Transverse colon (tissue), 4 donors: Measurements from ENCODE around the gene SLC39A9.

ENCODE experiments used
- EP300 ChIP-seq: sonication (generic); formaldehyde crosslinking; IDR thresholded peaks from one replicate; pipeline ENCODE4 v1.6.1; 2017; ENCODE audit warnings: antibody characterized with exemption, low read depth
- POLR2A ChIP-seq: fragments of 450-650 bp; IDR thresholded peaks from one replicate; pipeline ENCODE4 v1.6.1; 2016; ENCODE audit warnings: antibody characterized with exemption, mild to moderate bottlenecking, moderate library complexity
- POLR2AphosphoS5 ChIP-seq, 3 donors: sonication (generic); formaldehyde crosslinking; IDR thresholded peaks; one replicate each; pipeline ENCODE4 v1.6.1; 2016; ENCODE audit warnings: antibody characterized with exemption in 3 of 3
- TF ChIP-seq, protein P1 (sequence below), 5 experiments: fragments of 200-600 bp in 3 of 5; fragments of 450-650 bp in 2 of 5; sonication (generic) in 3 of 5; IDR thresholded peaks; 1 replicate in 2 of 5; 2 replicates in 3 of 5; pipeline ENCODE4 v1.5.1; 2016 to 2017; ENCODE audit warnings: antibody characterized with exemption in 5 of 5, inconsistent platforms in 3 of 5, mild to moderate bottlenecking in 2 of 5, moderate library complexity in 1 of 5

DNA sequence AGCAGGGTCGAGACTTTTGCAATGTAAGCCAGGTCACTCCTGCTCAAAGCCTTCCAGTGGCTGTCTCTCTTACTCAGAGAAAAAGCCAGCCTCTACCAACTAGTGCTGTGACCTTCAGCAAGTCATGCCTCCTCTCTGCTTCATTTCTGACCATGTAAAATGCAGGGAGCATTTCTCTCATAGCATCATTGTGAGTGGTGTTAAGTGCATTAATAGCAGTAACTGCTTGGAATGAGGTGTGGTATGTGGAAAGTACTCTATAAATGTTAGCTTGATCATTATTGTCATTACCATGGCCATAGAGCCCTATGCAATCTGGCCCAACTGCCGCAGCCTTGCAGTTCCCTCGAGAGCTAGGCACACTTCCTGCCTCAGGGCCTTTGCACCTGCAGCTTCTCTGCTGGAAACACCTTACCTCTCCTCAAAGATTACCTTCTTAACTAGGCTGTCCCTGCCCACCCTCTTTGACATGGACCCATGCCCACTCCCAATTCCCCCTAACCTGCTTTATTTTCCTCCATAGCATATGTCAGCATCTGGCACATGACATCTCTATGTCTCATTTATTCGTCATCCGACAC, 96.9 kb downstream of the SLC39A9 start:
- TF ChIP-seq POLR2A (no peak), POLR2AphosphoS5 (IDR thresholded peaks at IDR 0.05) (no peak), EP300 (no peak)
- TF ChIP-seq, protein P1, sequence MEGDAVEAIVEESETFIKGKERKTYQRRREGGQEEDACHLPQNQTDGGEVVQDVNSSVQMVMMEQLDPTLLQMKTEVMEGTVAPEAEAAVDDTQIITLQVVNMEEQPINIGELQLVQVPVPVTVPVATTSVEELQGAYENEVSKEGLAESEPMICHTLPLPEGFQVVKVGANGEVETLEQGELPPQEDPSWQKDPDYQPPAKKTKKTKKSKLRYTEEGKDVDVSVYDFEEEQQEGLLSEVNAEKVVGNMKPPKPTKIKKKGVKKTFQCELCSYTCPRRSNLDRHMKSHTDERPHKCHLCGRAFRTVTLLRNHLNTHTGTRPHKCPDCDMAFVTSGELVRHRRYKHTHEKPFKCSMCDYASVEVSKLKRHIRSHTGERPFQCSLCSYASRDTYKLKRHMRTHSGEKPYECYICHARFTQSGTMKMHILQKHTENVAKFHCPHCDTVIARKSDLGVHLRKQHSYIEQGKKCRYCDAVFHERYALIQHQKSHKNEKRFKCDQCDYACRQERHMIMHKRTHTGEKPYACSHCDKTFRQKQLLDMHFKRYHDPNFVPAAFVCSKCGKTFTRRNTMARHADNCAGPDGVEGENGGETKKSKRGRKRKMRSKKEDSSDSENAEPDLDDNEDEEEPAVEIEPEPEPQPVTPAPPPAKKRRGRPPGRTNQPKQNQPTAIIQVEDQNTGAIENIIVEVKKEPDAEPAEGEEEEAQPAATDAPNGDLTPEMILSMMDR (IDR thresholded peaks at IDR 0.05) = no peak
